ENCODE data around the gene CR1L.

DNA sequence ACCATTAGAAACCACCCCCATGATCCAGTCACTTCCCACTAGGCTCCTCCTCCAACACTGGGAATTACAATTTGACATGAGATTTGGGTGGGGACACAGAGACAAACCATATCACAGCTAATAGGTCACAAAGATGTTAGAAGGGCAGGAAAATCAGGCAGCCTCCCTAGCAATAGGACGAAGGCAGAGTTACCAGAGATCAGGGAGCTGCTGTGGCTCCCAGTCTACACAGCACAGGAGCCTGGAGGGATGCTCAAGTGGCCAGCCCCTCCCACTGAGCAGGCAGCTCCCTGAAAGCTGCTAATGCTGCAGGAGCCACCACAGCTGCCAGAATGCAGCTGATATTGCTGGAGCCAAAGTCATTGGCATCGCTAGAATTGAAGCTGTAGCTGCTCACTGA is 51.0 kb downstream of the CR1L start:
- TF ChIP-seq CTCF (IDR thresholded peaks at IDR 0.05) (no peak), POLR2A (IDR thresholded peaks at IDR 0.05) (no peak)
